Astrocyte (in vitro differentiated cells and primary cell): Measurements from ENCODE around the gene HSF2. TPM values are rescaled to one million over a fixed set of nuclear protein-coding genes. Genes with fewer than 3 reads are reported as not detected.
"Not testable (repeated sequence)": the region's sequence is repeated elsewhere in the genome, so short reads cannot be mapped to it uniquely, and the experiment has no call there.

Experiments used
- DNase-seq: peaks from one replicate; pipeline ENCODE4 v3.0.0-alpha.2; 2010; ENCODE audit warnings: low read depth
- FAIRE-seq: peaks from 2 replicates; lab custom pipeline; 2011; peaks lifted over from hg19 to GRCh38; lab: Jason Lieb, UNC
- H2AFZ ChIP-seq: 2 replicates; pipeline ENCODE4 v1.6.0; 2012; ENCODE audit warnings: low read depth, low read length, inconsistent platforms
- H3K27ac ChIP-seq: 2 replicates; pipeline ENCODE4 v1.5.1; 2011; ENCODE audit warnings: low read depth, low read length, inconsistent platforms
- H3K27me3 ChIP-seq: 2 replicates; pipeline ENCODE4 v1.6.0; 2011; ENCODE audit warnings: low read length, inconsistent platforms; ENCODE audit not compliant: insufficient read depth
- H3K36me3 ChIP-seq: 2 replicates; pipeline ENCODE4 v1.5.1; 2011; ENCODE audit warnings: low read length, inconsistent platforms; ENCODE audit not compliant: insufficient read depth
- H3K4me1 ChIP-seq: 2 replicates; pipeline ENCODE4 v1.5.1; 2011; ENCODE audit warnings: low read length, inconsistent platforms; ENCODE audit not compliant: insufficient read depth
- H3K4me2 ChIP-seq: 2 replicates; pipeline ENCODE4 v1.6.0; 2012; ENCODE audit warnings: low read length, inconsistent platforms
- H3K4me3 ChIP-seq: 2 replicates; pipeline ENCODE4 v1.5.1; 2011; ENCODE audit warnings: low read depth, mild to moderate bottlenecking, low read length, inconsistent platforms; ENCODE audit not compliant: insufficient read depth
- H3K79me2 ChIP-seq: 2 replicates; pipeline ENCODE4 v1.6.0; 2012; ENCODE audit warnings: mild to moderate bottlenecking, low read length, inconsistent platforms; ENCODE audit not compliant: insufficient read depth
- H3K9ac ChIP-seq: 2 replicates; pipeline ENCODE4 v1.6.0; 2012; ENCODE audit warnings: mild to moderate bottlenecking, low read length, inconsistent platforms
- H3K9me3 ChIP-seq: 2 replicates; pipeline ENCODE4 v1.5.1; 2012; ENCODE audit warnings: low read depth, mild to moderate bottlenecking, low read length, inconsistent platforms; ENCODE audit not compliant: insufficient read depth
- H4K20me1 ChIP-seq: 2 replicates; pipeline ENCODE4 v1.6.0; 2012; ENCODE audit warnings: low read length, inconsistent platforms; ENCODE audit not compliant: insufficient read depth
- H3K27ac Mint-ChIP-seq: one replicate; pipeline ENCODE4 v1.8.0; 2021; ENCODE audit warnings: mild to moderate bottlenecking, mixed read lengths; ENCODE audit not compliant: unreplicated experiment
- H3K27me3 Mint-ChIP-seq: one replicate; pipeline ENCODE4 v1.8.0; 2021; ENCODE audit warnings: low read depth, mixed read lengths; ENCODE audit not compliant: unreplicated experiment
- H3K36me3 Mint-ChIP-seq: one replicate; pipeline ENCODE4 v1.8.0; 2021; ENCODE audit warnings: low read depth, mixed read lengths; ENCODE audit not compliant: unreplicated experiment
- H3K4me1 Mint-ChIP-seq: one replicate; pipeline ENCODE4 v1.8.0; 2021; ENCODE audit warnings: low read depth, mixed read lengths; ENCODE audit not compliant: unreplicated experiment
- H3K4me3 Mint-ChIP-seq: one replicate; pipeline ENCODE4 v1.8.0; 2021; ENCODE audit warnings: mild to moderate bottlenecking, moderate library complexity, mixed read lengths; ENCODE audit not compliant: unreplicated experiment
- H3K9me3 Mint-ChIP-seq: one replicate; pipeline ENCODE4 v1.8.0; 2021; ENCODE audit warnings: mild to moderate bottlenecking, mixed read lengths; ENCODE audit not compliant: unreplicated experiment
- EZH2 ChIP-seq: IDR thresholded peaks from 2 replicates; pipeline ENCODE4 v1.6.1; 2012; ENCODE audit warnings: mild to moderate bottlenecking, low read length, inconsistent platforms; ENCODE audit not compliant: insufficient read depth
- total RNA-seq: library from RNA; stranded (reverse); gene quantifications from 2 replicates; pipeline ENCODE4 v1.2.1, GENCODE V29; 2021
- TF ChIP-seq, protein P1 (sequence below): IDR thresholded peaks from 2 replicates; pipeline ENCODE4 v1.5.1; 2011; ENCODE audit warnings: low read depth, mild to moderate bottlenecking, inconsistent platforms, low read length, moderate library complexity; ENCODE audit not compliant: insufficient read depth

HSF2 gene
- total RNA-seq, 1 donor from 2014 or later, result 9.2 TPM

DNA sequence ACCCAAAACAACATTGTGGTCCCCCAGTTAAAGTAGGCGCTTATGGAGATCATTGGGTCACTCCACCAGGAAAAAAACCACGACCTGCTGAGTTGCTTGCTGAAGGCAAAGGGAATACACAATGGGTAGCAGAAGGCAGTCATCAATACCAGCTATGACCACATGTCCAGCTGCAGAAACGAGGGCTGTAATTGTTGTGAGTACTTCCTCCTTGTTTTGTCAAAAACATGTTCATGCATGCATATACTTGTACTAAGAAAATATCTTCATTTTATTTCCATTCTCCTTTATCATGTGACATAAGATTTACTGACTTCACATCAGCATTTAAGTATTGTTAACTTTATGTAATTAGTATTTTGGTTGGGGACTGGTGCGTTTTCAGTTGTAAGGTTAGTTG, 55.2 kb downstream of the HSF2 start:
- Mint-ChIP-seq H3K36me3 (peaks cover 8% of the 10 kb centered on the region), H3K4me3 (no peak overlapping the region), H3K27me3 (no peaks in the 10 kb centered on the region), H3K27ac (no peak overlapping the region), H3K4me1 (peaks cover 10% of the 10 kb centered on the region), H3K9me3 (no peaks in the 10 kb centered on the region)
- Histone ChIP-seq H3K79me2 (peaks cover 47% of the 10 kb centered on the region), H3K27ac (no peak overlapping the region), H3K4me2 (no peak overlapping the region), H3K4me3 (no peak overlapping the region), H4K20me1 (peaks cover 35% of the 10 kb centered on the region), H3K27me3 (no peaks in the 10 kb centered on the region), H2AFZ (no peak overlapping the region), H3K9ac (no peak overlapping the region), H3K4me1 (peaks cover 4% of the 10 kb centered on the region), H3K36me3 (peaks cover 43% of the 10 kb centered on the region), H3K9me3 (no peaks in the 10 kb centered on the region)
- no peak for DNase-seq
- no peak for FAIRE-seq
- TF ChIP-seq EZH2, result no peak
- TF ChIP-seq, protein P1, sequence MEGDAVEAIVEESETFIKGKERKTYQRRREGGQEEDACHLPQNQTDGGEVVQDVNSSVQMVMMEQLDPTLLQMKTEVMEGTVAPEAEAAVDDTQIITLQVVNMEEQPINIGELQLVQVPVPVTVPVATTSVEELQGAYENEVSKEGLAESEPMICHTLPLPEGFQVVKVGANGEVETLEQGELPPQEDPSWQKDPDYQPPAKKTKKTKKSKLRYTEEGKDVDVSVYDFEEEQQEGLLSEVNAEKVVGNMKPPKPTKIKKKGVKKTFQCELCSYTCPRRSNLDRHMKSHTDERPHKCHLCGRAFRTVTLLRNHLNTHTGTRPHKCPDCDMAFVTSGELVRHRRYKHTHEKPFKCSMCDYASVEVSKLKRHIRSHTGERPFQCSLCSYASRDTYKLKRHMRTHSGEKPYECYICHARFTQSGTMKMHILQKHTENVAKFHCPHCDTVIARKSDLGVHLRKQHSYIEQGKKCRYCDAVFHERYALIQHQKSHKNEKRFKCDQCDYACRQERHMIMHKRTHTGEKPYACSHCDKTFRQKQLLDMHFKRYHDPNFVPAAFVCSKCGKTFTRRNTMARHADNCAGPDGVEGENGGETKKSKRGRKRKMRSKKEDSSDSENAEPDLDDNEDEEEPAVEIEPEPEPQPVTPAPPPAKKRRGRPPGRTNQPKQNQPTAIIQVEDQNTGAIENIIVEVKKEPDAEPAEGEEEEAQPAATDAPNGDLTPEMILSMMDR, result no peak

DNA sequence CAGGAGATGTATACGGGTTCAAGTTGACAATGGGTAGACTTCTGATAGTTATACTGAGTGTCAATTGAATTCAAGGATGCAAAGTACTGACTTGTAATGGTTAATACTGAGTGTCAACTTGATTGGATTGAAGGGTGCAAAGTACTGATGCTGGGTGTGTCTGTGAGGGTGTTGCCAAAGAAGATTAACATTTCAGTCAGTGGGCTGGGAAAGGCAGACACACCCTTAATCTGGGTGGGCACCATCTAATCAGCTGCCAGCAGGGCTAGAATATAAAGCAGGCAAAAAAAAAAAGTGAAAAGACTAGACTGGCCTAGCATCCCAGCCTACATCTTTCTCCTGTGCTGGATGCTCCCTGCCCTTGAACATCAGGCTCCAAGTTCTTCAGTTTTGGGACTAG, 55.7 kb downstream of the HSF2 start:
- H3K4me1 Mint-ChIP-seq, result peaks cover 12% of the 10 kb centered on the region
- not testable (repeated sequence) for H3K27me3 ChIP-seq, H2AFZ ChIP-seq, H3K27me3 Mint-ChIP-seq, FAIRE-seq, H3K27ac ChIP-seq, DNase-seq, H3K9me3 Mint-ChIP-seq, H3K27ac Mint-ChIP-seq, H3K9me3 ChIP-seq, H3K9ac ChIP-seq, H3K4me1 ChIP-seq, H3K4me3 ChIP-seq, H3K36me3 Mint-ChIP-seq, H3K4me2 ChIP-seq, H3K4me3 Mint-ChIP-seq
- peaks cover 51% of the 10 kb centered on the region for H3K79me2 ChIP-seq
- H4K20me1 ChIP-seq, result peaks cover 40% of the 10 kb centered on the region
- peaks cover 40% of the 10 kb centered on the region for H3K36me3 ChIP-seq

DNA sequence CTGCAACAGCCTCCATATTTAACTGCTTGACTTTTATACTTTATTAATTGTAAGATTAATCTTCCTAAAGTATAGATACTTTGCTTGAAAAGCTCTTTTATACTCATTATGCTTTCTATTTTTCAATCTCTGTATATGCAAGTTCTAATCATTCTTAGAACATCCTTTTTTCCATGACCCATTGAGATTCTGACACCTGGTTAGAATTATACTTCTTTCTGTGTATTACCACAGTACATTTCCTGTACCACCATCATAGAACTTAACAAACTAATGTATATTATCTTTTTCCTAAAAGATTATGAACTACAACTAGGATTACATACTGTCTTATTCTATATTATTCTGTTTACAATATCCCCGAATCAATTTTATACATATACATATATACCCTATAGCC, 58.6 kb downstream of the HSF2 start:
- Mint-ChIP-seq H3K36me3 (peaks cover 8% of the 10 kb centered on the region), H3K27me3 (no peaks in the 10 kb centered on the region), H3K4me3 (no peak overlapping the region), H3K27ac (no peak overlapping the region), H3K9me3 (no peaks in the 10 kb centered on the region), H3K4me1 (peaks cover 15% of the 10 kb centered on the region)
- Histone ChIP-seq H3K36me3 (peaks cover 20% of the 10 kb centered on the region), H3K4me1 (peaks cover 4% of the 10 kb centered on the region), H3K9me3 (no peaks in the 10 kb centered on the region), H3K27ac (no peak overlapping the region), H4K20me1 (peaks cover 60% of the 10 kb centered on the region), H2AFZ (no peak overlapping the region), H3K4me2 (no peak overlapping the region), H3K4me3 (no peak overlapping the region), H3K27me3 (no peaks in the 10 kb centered on the region), H3K79me2 (peaks cover 76% of the 10 kb centered on the region), H3K9ac (no peak overlapping the region)
- TF ChIP-seq, protein P1, result no peak
- TF ChIP-seq EZH2, result no peak
- FAIRE-seq (no peak), DNase-seq (no peak)
